Prostate gland (tissue), 2 donors: ENCODE measurements around the gene CYP2C8.

Source experiments
- CTCF ChIP-seq, 4 experiments: fragments of 200-600 bp in 2 of 4; fragments of 450-650 bp in 2 of 4; sonication (generic) in 2 of 4; IDR thresholded peaks; 1 replicate in 3 of 4; 2 replicates in 1 of 4; pipeline ENCODE4 v1.5.1; 2016 to 2019; ENCODE audit warnings: antibody characterized with exemption in 4 of 4, mild to moderate bottlenecking in 2 of 4, moderate library complexity in 2 of 4
- POLR2AphosphoS5 ChIP-seq: sonication (generic); formaldehyde crosslinking; IDR thresholded peaks from one replicate; pipeline ENCODE4 v1.6.1; 2017; ENCODE audit warnings: antibody characterized with exemption

- TF ChIP-seq CTCF (IDR thresholded peaks at IDR 0.05) (no peak), POLR2AphosphoS5 (no peak)
Measured at GRCh38 chr10:95039281-95039680, 30.0 kb downstream of the CYP2C8 start.
